ENCODE results near the gene RAPGEF6.

DNA sequence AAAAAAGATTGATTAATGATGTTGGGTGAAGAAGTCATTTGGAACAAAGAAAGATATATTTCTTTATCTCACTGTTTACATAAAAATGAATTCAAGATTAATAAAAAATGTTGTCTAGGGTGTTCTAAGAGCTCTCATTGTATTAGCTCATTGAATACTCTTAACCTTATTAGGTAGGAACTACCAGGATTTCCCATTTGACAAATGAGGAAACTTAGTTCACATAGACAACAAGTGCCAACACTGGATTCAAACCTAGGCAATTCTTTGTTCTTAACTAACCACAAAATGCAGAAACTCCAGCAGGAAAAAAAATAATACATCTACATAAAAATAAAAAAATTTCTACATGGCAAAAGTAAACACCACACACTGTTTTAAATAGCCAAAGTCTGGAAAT is 175.8 kb downstream of the RAPGEF6 start:
- no peak for TF ChIP-seq GATA2 (IDR thresholded peaks at IDR 0.05; ENCODE audit: low read depth, low read length)
- TF ChIP-seq GATA3 (IDR thresholded peaks at IDR 0.05; ENCODE audit: low read depth, low read length) = no peak
